ENCODE data around the gene GAS2L1. TPM values are rescaled to one million over a fixed set of nuclear protein-coding genes. Genes with fewer than 3 reads are reported as not detected.

The GAS2L1 gene
- total RNA-seq, 1 donor from 2014 or later: 24.7 TPM

GRCh38 chr22:29275819-29276565, 30.5 kb upstream of the GAS2L1 start:
- DNase-seq: no peak

DNA sequence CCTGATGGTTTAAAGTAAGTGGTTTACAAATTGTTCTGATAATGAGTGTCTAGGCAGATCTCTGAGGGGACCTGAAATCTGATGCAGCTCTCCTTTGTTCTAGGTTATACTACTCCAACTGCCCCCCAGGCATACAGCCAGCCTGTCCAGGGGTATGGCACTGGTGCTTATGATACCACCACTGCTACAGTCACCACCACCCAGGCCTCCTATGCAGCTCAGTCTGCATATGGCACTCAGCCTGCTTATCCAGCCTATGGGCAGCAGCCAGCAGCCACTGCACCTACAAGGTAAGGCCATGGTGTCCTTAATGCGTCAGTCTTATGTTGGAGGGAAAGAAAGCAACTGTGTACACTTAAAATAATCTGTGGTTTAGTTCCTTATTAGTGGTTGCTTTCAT, 28.5 kb upstream of the GAS2L1 start:
- no peak for DNase-seq

- DNase-seq: no peak
These were observed 22.3 kb upstream of the GAS2L1 start for GRCh38 chr22:29284196-29284595.

GRCh38 chr22:29288837-29289236, 17.6 kb upstream of the GAS2L1 start:
- DNase-seq: no peak

- no peak for DNase-seq
These were observed 16.4 kb upstream of the GAS2L1 start for GRCh38 chr22:29290061-29290460.

DNA sequence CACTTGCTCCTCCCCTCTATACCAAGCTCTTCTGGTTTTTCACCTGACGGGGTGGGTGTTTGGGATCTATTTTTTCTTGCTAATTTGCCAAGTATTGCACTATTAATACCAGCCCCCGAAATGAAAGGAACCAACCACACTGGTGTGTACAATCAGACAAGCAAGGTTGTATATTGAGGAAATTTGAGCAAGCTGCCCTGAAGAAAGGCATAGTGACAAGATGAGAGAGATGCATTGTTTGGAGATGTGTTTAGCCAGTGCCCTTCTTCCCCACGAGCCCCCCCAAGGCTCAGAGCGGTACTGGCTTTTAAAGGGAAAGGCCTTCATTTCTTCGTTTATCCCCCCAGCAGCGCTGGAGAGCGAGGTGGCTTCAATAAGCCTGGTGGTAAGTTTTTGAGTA, 15.2 kb upstream of the GAS2L1 start:
- DNase-seq: no peak

DNA sequence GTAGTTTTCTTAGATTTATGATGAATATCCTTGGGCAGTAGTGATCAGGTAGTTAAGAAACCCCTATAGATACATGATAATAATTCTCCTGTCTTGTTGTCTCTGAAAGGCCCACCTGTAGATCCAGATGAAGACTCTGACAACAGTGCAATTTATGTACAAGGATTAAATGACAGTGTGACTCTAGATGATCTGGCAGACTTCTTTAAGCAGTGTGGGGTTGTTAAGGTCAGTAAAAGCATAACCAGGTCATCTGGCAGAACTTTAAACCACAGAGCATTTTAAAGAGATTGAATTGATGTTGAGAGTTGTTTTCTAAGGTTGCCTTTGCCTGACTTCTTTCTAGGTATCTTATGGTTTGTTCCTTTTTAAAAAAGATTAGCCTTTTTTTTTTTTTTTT, 14.1 kb upstream of the GAS2L1 start:
- DNase-seq: no peak

- DNase-seq: no peak
These were observed 7.8 kb upstream of the GAS2L1 start for GRCh38 chr22:29298641-29299040.

DNA sequence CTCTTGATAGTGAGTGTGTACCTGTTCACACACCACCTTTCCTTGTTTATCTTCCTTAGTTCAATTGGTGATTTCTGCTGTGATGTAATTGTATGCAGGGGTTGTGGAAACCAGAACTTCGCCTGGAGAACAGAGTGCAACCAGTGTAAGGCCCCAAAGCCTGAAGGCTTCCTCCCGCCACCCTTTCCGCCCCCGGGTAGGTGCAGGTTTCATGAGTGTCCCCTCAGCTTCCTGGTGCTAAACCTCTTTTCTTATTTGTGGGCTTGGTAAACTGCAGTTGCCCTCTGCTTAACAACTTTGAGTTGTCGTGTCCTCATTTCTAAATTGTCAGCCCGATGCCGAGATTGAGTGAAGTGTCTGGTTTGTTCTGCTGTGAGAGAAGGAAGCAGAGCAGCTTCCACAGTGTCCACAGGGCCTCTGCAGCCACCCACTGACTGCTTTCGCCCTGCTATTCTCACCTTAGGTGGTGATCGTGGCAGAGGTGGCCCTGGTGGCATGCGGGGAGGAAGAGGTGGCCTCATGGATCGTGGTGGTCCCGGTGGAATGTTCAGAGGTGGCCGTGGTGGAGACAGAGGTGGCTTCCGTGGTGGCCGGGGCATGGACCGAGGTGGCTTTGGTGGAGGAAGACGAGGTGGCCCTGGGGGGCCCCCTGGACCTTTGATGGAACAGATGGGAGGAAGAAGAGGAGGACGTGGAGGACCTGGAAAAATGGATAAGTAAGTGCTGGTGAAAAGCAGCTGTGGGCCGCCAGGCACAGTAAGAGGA, 7.1 kb upstream of the GAS2L1 start:
- no peak for DNase-seq

- DNase-seq: no peak
These were observed 6.0 kb upstream of the GAS2L1 start for GRCh38 chr22:29300467-29300806.

DNA sequence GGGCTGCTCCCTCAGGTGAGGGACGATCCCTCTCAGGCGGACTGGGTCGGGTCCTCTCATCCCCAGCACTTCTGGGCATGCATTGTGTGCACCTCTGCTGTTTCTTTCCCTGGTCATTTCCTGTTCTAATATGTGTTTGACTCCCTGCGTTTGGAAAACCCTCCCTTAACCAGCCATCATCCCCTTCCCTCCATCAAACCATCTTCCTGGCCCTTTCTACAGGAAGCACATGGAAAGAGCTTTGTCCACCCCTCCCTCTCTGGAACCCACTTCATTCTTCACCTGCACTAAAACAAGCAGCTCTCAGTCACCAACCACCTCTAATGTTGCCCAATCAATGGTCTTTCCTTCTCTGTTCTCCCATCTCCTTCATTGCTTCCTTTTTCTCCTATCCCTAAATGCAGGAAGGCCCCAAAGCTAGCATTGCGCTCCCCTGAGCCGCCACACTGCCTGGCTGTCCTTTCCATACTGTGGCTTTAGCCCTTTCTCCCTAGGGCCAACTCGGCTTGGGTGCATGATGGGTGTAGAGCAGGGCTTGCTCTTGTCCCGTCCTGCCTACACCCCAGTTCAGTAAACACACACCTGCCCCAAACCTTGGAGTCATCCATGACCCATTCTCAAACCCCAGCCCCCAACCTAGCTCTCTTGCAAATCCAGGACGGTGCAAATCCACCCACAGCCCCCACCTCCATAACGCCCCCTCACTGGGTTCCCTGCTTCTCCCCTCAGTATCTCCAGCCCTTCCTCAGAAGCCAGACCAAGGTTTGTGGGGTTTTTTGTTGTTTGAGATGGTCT, 5.4 kb upstream of the GAS2L1 start:
- DNase-seq: no peak

DNA sequence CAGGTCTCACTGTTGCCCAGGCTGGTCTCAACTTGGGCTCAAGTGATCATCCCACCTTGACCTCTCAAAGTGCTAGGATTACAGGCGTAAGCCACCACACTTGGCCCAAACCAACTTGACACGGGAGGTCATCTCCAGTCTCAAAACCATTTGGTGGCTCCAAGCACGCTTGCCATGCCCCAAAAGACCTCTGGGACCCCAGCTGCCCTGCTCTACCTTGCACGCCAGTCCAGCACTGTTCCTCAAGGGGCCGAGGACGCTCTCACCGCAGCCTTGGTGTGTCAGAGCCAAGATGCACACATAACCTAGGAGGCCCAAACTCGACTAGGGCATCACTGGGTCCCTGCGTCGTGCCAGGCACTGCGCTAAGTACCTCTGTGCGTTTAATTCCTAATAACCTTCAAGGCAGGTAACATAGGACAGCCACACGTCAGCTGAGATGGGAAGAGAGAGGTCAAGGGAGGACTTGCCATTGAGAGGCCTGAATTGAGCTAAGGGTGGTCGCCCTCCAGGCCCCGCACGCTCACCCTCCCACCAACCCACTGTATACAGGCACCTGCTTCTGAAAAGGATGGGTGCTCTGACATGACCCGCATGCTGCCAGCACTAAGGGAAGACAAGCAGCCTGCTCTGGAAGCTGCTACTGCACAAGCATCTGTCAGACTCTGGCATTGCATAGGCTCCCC, 4.6 kb upstream of the GAS2L1 start:
- no peak for DNase-seq

DNA sequence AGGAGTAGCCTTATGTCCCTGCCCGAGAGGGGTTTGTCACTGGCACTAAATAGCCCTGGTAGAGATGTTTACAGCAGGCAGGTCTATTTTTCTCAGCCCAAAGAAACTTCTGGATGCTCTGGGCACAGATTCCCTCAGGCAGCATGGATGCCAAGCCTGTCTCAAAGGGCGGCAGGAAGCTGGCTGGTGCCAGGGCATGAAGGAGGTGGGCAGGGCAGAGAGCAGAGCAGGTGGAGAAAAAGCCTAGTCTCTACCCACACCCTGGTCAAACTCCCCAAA, 4.1 kb upstream of the GAS2L1 start:
- DNase-seq: no peak

DNA sequence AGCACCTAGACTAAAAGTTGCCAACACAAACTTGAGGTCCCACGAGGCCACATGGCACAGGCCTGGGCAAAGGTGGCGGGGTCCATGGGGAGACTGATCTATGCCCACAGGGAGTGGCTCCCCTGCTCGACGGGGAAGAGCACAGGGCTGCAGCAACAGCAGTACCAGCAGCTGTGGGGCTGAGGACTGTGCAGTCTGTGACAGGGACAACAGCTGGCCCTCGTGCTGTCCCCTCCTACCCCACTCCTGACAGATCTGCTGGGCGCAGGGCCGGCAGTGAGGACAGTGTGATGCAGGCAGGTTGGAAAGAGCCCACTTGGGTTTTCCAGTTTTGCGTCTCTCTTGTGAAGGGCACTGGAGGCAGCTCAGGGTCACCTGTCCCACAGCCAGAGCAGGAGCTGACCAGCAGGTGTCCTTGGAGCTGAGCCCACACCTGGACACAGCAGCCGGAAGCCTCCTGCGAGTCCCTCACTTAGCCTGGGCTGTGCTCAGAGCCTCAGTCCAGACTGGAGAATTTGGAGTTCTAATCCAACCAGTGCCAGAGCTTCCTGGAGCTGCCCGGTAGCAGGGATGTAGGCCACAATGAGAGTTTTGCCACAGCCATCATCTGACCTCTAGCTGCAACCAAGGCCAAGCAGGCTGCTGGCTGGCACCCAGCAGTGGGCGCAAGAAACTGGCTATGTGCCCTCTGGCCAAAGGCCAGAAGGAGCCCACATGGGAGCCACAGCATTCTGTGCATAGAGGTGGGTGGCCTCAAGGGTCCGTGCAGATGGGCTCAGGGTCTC, 3.6 kb upstream of the GAS2L1 start:
- no peak for DNase-seq

DNA sequence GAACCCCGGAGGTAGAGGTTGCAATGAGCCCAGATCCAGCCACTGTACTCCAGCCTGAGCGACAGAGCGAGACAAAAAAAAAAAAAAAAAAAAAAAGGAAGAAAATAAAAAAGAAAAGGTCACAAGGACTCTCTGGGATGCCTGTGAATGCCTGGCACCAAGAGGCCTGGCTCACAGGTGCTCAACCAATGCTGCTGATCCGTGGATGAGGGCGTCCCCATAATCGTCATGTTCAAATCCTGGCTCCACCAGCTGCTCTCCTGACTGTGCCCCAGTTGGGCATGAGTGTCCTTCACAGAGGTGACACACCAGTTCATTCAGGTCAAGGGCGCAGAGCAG, 645 bp upstream of the GAS2L1 start:
- DNase-seq: no peak

DNA sequence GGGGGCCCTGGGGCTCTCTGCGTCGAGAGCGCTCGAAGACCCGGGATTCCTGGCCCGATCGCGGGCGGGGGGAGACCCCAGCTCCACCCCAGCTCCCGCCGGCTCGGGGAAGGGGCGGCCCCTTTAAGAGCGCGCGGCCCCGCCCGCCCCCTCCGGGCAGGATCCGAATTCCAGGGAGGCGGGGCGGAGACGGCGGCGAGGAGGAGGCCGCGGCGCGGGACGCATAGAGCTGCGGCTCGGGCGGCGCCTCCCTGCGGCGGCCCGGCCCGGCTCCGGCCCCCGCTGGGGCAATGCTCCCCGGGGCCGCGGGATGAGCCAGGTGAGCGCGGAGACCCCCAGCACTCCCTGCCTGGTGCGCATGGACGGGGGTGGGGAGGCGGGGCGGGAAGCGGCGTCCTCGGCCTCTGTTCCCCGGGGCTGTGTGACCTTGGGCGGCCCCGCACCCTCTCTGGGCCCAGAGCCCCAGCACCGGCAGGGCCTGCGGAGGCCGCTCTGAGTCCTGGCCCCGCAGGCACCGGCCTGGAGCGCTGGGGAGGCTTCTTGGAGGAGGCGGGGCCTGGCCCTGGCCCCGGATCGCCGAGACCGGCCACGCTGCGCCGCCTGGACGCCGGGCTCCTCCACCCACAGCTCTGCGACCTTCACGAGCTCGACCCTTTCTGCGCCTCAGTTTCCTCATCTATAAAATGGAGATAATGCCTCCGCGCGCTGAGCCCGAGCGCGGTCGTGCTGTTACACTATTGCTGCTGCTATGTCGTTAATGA, 565 bp downstream of the GAS2L1 start:
- DNase-seq: peak; percentile 80

DNA sequence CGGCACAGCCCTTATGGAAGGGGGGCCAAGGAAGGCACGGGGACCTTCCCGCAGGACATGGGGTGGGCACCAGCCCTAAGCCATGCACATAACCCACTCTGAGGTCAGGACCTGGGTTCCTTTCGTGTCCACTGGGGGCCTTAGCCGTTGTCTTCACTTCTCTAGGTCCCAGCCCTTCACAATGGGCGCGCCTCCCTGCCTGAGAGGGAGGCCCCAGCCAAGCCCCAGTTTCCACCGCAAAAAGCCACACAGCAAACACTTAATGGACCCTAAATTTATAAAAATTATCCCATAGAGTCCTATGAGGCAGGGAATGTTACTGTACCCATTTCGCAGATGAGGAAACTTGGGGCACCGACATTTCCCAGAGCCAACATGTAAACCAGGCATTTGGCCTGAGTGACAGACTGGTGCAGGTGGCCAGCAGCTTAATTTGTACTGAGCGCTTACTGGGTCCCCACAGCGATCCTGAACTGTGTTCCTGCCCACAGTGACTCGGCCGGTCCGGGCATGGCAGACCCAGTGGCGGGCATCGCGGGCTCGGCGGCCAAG, 1.2 kb downstream of the GAS2L1 start:
- DNase-seq: no peak

GRCh38 chr22:29308148-29308790, 1.8 kb downstream of the GAS2L1 start:
- DNase-seq: no peak

GRCh38 chr22:29308791-29309262, 2.4 kb downstream of the GAS2L1 start:
- peak; percentile 68 for DNase-seq

DNA sequence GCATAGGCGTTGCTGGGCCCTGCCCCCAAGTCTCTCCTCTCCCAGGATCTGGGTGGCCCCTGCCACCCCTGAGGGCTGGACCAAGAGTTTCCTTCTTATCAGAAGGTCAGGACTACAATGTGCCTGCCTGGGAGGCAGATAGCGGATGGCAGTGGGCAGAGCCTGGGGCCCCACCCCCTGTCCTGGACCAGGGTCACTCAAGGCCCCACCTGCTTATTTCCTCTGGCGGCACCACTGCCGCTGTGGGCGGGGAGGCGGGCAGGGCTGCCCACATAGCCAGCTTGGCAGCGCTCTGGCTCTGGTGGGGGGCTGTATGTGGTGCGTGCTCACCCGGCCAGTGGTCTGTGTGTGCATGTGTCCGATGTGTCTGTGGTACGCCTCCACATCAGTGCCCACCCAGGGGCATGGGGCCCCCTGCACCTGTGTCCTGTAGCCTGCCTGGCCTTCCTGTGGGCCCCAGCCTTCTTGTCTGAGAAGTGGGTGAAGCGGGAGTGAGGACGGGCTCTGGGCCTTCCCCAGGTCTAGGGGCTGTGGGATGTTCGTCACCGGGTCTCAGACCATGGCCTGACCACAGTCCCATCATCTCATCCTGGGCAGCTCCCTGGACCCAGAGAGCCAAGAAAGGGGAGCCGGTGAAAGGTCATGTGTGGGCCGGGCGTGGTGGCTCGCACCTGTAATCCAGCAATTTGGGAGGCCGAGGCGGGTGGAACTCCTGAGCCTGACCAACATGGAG, 3.0 kb downstream of the GAS2L1 start:
- peak; percentile 53 for DNase-seq
